ENCODE results near the gene PSME2.

The PSME2 gene

DNA sequence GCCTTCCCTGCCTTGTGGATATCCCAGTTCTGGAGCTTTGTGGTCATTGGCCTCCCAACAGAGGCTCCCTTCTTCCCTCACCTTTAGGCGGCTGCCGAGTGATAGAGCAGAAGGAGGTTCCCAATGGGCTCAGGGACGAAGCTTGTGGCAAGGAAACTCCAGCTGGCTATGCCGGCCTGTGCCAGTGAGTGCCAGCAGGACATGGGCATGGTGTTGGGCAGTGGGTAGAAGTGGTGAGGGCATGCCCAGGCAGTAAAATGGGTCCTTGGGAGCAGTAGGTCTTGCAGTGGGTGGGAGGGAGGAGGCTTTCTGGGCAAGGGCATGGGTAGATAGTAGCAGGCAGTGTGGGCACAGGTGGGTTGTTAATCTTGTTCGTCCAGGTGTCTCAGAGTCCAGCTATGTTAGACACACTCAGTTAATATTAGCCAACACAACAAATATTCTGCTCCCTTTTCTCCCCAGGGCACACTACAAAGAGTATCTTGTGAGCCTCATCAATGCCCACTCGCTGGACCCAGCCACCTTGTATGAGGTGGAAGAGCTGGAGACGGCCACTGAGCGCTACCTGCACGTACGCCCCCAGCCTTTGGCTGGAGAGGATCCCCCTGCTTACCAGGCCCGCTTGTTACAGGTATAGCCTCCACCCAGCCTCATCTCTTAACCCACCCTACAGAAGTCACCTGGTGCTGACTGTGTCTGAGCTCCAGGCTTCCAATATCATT is 13.5 kb upstream of the PSME2 start:
- peaks cover 47% of the 10 kb centered on the region for H3K36me3 ChIP-seq (ENCODE audit: control insufficient read depth, insufficient read depth, low read length)

DNA sequence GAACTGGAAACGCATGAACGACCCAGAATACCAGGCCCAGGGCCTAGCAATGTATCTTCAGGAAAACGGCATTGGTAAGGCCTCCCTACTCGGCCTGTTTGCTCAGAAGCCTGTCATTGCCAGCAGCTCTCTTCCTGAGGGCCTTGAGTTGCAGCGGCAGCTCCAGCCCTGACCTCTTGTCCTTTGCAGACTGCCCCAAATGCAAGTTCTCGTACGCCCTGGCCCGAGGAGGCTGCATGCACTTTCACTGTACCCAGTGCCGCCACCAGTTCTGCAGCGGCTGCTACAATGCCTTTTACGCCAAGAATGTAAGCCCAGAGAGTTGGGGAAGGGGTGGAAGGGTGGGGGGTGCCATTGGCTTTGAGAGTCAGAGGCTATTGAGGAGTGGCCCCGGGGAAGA is 10.9 kb upstream of the PSME2 start:
- Histone ChIP-seq H3K36me3 (ENCODE audit: control insufficient read depth, insufficient read depth, low read length) (peaks cover 36% of the 10 kb centered on the region), H3K9ac (ENCODE audit: low read length) (no peak overlapping the region), H3K27me3 (ENCODE audit: control insufficient read depth, insufficient read depth, low read length) (no peaks in the 10 kb centered on the region), H3K4me1 (ENCODE audit: control insufficient read depth, insufficient read depth, low read length) (peaks cover 12% of the 10 kb centered on the region), H3K27ac (ENCODE audit: low read depth, low read length) (no peak overlapping the region), H3K4me3 (ENCODE audit: low read length) (no peak overlapping the region)

More for the DNA sequence above, 13.5 kb upstream of the PSME2 start:
- Histone ChIP-seq H3K9ac (ENCODE audit: low read length) (no peak overlapping the region), H3K27ac (ENCODE audit: low read depth, low read length) (no peak overlapping the region), H3K4me3 (ENCODE audit: low read length) (no peak overlapping the region), H3K27me3 (ENCODE audit: control insufficient read depth, insufficient read depth, low read length) (no peaks in the 10 kb centered on the region), H3K4me1 (ENCODE audit: control insufficient read depth, insufficient read depth, low read length) (peaks cover 15% of the 10 kb centered on the region)

DNA sequence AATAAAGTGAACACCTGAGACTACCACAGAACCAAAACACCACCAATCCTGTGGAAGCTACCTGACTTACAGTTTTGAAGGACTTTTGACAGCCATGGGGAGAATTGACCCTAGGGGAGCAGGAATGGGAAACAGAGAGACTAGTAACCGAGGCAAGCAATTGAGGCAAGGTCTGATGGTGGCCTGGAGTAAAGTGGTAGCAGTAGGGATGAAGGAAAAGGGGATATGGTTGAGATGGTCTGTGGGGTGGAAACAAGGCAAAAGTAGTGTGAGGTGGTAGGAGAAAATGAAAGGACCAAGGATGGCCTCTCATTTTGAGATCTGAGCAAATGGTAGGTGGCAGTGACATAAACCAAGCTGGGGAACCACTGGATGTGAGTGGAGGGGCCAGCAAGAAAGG is 10.4 kb upstream of the PSME2 start:
- Histone ChIP-seq H3K27me3 (ENCODE audit: control insufficient read depth, insufficient read depth, low read length) (no peaks in the 10 kb centered on the region), H3K9ac (ENCODE audit: low read length) (no peak overlapping the region), H3K4me1 (ENCODE audit: control insufficient read depth, insufficient read depth, low read length) (peaks cover 8% of the 10 kb centered on the region), H3K36me3 (ENCODE audit: control insufficient read depth, insufficient read depth, low read length) (peaks cover 40% of the 10 kb centered on the region), H3K27ac (ENCODE audit: low read depth, low read length) (no peak overlapping the region), H3K4me3 (ENCODE audit: low read length) (no peak overlapping the region)

DNA sequence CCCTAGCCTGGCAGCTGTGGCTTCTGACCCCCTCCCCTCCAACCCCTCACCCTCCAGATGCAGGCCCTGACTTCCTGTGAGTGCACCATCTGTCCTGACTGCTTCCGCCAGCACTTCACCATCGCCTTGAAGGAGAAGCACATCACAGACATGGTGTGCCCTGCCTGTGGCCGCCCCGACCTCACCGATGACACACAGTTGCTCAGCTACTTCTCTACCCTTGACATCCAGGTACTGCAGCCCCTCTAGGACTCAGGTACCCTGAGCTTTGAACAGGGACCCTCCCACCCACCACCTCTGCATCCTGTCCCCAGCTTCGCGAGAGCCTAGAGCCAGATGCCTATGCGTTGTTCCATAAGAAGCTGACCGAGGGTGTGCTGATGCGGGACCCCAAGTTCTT is 8.7 kb upstream of the PSME2 start:
- peaks cover 54% of the 10 kb centered on the region for H3K36me3 ChIP-seq (ENCODE audit: control insufficient read depth, insufficient read depth, low read length)
- no peak overlapping the region for H3K27ac ChIP-seq (ENCODE audit: low read depth, low read length)
- no peaks in the 10 kb centered on the region for H3K27me3 ChIP-seq (ENCODE audit: control insufficient read depth, insufficient read depth, low read length)
- no peak overlapping the region for H3K4me3 ChIP-seq (ENCODE audit: low read length)
- no peaks in the 10 kb centered on the region for H3K4me1 ChIP-seq (ENCODE audit: control insufficient read depth, insufficient read depth, low read length)
- H3K9ac ChIP-seq (ENCODE audit: low read length): no peak overlapping the region

DNA sequence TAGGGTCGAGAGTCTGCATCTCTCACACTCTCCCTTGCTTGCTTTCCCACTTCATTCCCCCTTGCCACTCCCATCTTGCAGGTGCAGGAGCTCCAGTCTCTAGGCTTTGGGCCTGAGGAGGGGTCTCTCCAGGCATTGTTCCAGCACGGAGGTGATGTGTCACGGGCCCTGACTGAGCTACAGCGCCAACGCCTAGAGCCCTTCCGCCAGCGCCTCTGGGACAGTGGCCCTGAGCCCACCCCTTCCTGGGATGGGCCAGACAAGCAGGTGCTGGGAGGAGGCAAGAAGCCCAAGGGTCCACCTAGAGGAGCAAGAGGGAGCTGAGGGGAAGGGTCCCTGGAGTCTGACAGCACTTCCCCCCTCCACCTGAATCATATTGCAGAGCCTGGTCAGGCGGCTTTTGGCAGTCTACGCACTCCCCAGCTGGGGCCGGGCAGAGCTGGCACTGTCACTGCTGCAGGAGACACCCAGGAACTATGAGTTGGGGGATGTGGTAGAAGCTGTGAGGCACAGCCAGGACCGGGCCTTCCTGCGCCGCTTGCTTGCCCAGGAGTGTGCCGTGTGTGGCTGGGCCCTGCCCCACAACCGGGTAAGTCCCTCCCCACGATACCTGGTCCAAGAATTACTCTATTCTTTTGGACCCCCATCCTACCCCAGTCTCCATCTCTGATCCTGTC is 5.1 kb upstream of the PSME2 start:
- no peak overlapping the region for H3K27ac ChIP-seq (ENCODE audit: low read depth, low read length)
- peaks cover 39% of the 10 kb centered on the region for H3K36me3 ChIP-seq (ENCODE audit: control insufficient read depth, insufficient read depth, low read length)
- H3K9ac ChIP-seq (ENCODE audit: low read length): no peak overlapping the region
- H3K27me3 ChIP-seq (ENCODE audit: control insufficient read depth, insufficient read depth, low read length): no peaks in the 10 kb centered on the region
- H3K4me1 ChIP-seq (ENCODE audit: control insufficient read depth, insufficient read depth, low read length): peaks cover 7% of the 10 kb centered on the region
- H3K4me3 ChIP-seq (ENCODE audit: low read length): no peak overlapping the region

DNA sequence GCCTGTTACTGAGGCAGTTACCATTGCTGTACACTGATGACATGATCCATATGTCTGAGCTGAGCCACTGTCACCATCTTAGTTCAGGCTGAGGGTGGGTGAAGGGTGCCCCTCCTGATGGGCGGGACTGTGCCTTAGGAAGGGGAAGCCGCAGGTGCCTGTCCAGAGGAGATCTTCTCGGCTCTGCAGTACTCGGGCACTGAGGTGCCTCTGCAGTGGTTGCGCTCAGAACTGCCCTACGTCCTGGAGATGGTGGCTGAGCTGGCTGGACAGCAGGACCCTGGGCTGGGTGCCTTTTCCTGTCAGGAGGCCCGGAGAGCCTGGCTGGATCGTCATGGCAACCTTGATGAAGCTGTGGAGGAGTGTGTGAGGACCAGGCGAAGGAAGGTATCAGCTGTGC is 4.6 kb upstream of the PSME2 start:
- Histone ChIP-seq H3K36me3 (ENCODE audit: control insufficient read depth, insufficient read depth, low read length) (peaks cover 38% of the 10 kb centered on the region), H3K4me3 (ENCODE audit: low read length) (no peak overlapping the region), H3K9ac (ENCODE audit: low read length) (no peak overlapping the region)

DNA sequence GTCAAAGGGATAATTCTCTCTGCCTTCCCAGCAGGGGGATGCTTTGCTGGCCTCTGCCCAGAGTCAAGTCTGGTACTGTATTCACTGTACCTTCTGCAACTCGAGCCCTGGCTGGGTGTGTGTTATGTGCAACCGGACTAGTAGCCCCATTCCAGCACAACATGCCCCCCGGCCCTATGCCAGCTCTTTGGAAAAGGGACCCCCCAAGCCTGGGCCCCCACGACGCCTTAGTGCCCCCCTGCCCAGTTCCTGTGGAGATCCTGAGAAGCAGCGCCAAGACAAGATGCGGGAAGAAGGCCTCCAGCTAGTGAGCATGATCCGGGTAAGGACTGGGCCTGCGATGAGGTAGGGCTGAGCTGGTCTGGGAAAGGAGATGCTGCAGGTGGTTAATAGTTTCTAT is 4.2 kb upstream of the PSME2 start:
- Histone ChIP-seq H3K4me3 (ENCODE audit: low read length) (no peak overlapping the region), H3K27me3 (ENCODE audit: control insufficient read depth, insufficient read depth, low read length) (no peaks in the 10 kb centered on the region), H3K36me3 (ENCODE audit: control insufficient read depth, insufficient read depth, low read length) (peaks cover 34% of the 10 kb centered on the region), H3K4me1 (ENCODE audit: control insufficient read depth, insufficient read depth, low read length) (peaks cover 13% of the 10 kb centered on the region), H3K9ac (ENCODE audit: low read length) (no peak overlapping the region), H3K27ac (ENCODE audit: low read depth, low read length) (no peak overlapping the region)

More for the DNA sequence above, 4.6 kb upstream of the PSME2 start:
- Histone ChIP-seq H3K27me3 (ENCODE audit: control insufficient read depth, insufficient read depth, low read length) (no peaks in the 10 kb centered on the region), H3K4me1 (ENCODE audit: control insufficient read depth, insufficient read depth, low read length) (peaks cover 9% of the 10 kb centered on the region), H3K27ac (ENCODE audit: low read depth, low read length) (no peak overlapping the region)

DNA sequence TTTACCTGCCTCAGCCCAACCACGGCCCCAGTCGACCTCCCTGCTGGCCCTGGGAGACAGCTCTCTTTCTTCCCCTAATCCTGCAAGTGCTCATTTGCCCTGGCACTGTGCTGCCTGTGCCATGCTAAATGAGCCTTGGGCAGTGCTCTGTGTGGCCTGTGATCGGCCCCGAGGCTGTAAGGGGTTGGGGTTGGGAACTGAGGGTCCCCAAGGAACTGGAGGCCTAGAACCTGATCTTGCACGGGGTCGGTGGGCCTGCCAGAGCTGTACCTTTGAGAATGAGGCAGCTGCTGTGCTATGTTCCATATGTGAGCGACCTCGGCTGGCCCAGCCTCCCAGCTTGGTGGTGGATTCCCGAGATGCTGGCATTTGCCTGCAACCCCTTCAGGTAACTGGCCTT is 3.7 kb upstream of the PSME2 start:
- Histone ChIP-seq H3K4me1 (ENCODE audit: control insufficient read depth, insufficient read depth, low read length) (peaks cover 16% of the 10 kb centered on the region), H3K4me3 (ENCODE audit: low read length) (no peak overlapping the region), H3K27ac (ENCODE audit: low read depth, low read length) (no peak overlapping the region), H3K27me3 (ENCODE audit: control insufficient read depth, insufficient read depth, low read length) (no peaks in the 10 kb centered on the region), H3K36me3 (ENCODE audit: control insufficient read depth, insufficient read depth, low read length) (peaks cover 29% of the 10 kb centered on the region), H3K9ac (ENCODE audit: low read length) (no peak overlapping the region)

DNA sequence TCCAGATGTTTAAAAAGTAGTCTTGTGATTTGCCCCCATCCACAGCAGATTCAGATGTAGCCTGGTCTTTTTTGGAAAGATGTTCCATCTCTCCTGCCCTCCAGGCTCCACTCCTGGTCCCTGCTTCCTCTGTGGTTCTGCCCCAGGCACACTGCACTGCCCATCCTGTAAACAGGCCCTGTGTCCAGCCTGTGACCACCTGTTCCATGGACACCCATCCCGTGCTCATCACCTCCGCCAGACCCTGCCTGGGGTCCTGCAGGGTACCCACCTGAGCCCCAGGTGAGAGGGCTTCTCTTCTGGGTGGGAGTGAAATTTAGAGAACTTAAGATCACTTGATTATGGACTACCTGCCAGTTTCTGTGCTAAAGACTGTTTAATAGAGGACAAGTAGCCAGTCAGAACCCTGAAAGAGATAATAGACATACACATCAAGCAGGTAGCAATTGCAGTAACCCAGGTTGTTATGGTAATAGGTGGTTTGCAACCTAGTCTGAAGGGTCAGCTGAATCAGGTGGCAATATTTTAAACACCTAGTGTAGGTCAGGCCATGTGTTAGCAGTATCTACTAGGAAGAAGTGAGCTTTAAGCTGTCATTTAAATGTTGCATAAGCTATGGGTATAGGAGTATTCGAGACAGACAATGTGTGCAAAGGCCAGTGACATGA is 3.0 kb upstream of the PSME2 start:
- Histone ChIP-seq H3K36me3 (ENCODE audit: control insufficient read depth, insufficient read depth, low read length) (peaks cover 22% of the 10 kb centered on the region), H3K4me1 (ENCODE audit: control insufficient read depth, insufficient read depth, low read length) (peaks cover 16% of the 10 kb centered on the region), H3K4me3 (ENCODE audit: low read length) (no peak overlapping the region), H3K27ac (ENCODE audit: low read depth, low read length) (no peak overlapping the region), H3K9ac (ENCODE audit: low read length) (no peak overlapping the region), H3K27me3 (ENCODE audit: control insufficient read depth, insufficient read depth, low read length) (no peaks in the 10 kb centered on the region)

DNA sequence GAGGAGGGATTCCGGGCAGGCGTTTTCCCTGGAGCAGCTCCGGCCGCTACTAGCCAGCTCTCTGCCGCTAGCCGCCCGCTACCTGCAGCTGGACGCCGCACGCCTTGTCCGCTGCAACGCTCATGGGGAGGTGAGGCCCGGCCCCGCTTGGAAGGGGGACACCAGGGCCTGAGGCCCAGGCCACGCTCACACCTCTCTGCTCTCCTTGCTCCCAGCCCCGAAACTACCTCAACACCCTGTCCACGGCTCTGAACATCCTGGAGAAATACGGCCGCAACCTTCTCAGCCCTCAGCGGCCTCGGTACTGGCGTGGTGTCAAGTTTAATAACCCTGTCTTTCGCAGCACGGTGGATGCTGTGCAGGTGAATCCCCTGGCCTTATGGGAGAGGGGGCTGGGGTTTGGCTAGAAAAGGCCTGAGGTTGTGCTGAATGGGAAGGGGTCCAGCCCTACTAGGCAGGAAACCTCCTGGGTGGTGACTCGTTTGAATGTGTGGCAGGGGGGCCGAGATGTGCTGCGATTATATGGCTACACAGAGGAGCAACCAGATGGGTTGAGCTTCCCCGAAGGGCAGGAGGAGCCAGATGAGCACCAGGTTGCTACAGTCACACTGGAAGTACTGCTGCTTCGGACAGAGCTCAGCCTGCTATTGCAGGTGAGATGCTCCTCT is 1.5 kb upstream of the PSME2 start:
- Histone ChIP-seq H3K9ac (ENCODE audit: low read length) (peak overlapping the region; percentile 58), H3K4me3 (ENCODE audit: low read length) (peak overlapping the region; percentile 92), H3K27ac (ENCODE audit: low read depth, low read length) (peak overlapping the region; percentile 81), H3K27me3 (ENCODE audit: control insufficient read depth, insufficient read depth, low read length) (no peaks in the 10 kb centered on the region), H3K4me1 (ENCODE audit: control insufficient read depth, insufficient read depth, low read length) (peaks cover 16% of the 10 kb centered on the region), H3K36me3 (ENCODE audit: control insufficient read depth, insufficient read depth, low read length) (peaks cover 19% of the 10 kb centered on the region)

DNA sequence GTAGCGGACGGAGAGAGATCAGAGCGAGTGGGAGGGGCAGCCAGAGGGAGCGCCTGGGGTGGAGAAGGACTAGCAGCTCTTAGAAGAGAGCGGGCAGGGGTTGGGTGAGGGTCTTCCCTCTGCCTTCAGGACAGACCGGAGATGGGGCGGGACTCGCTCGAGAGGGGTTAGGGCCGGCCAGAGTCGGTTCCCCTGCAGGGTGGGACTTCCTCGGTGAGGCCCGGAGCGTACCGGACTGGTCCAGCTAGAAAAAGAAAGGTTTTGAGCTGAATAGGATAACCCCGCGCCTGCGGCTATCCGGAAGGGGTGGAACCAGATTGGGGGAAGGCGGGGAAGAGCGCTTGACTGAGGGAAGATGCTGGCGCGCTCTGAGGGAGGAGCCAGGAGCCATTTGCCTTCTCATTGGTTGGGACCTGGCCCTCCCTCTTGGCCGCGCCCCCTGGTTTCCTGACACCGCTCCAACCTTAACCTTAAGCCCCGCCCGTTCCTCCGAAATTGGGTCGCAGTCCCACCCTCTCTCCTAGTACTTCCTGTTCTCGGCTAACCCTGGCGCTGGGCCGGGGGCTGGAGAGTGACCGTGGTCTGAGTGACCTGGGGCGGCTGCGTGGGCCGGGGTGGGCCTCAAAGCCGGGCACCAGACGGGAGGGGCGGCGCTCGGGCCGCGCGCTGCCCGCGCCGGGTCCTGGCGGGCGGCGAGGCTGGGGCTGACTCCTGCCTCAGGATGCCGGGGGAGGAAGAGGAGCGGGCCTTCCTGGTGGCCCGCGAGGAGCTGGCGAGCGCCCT is 759 bp upstream of the PSME2 start, which contains the start of gene RNF31:
Gene RNF31 (plus strand): TSS at position 521 of the 783 bp plus-strand sequence. CDS start 201 bp downstream, at position 722.
- Histone ChIP-seq H3K4me1 (ENCODE audit: control insufficient read depth, insufficient read depth, low read length) (peaks cover 16% of the 10 kb centered on the region), H3K36me3 (ENCODE audit: control insufficient read depth, insufficient read depth, low read length) (peaks cover 19% of the 10 kb centered on the region)

More for the DNA sequence above, 759 bp upstream of the PSME2 start, which contains the start of gene RNF31:
- no peaks in the 10 kb centered on the region for H3K27me3 ChIP-seq (ENCODE audit: control insufficient read depth, insufficient read depth, low read length)
- H3K9ac ChIP-seq (ENCODE audit: low read length): peak within 1 kb of the TSS; percentile 66
- H3K4me3 ChIP-seq (ENCODE audit: low read length): peak within 1 kb of the TSS; percentile 92
- peak within 1 kb of the TSS; percentile 92 for H3K27ac ChIP-seq (ENCODE audit: low read depth, low read length)
